Measurements from ENCODE around the gene LRRC15.

DNA sequence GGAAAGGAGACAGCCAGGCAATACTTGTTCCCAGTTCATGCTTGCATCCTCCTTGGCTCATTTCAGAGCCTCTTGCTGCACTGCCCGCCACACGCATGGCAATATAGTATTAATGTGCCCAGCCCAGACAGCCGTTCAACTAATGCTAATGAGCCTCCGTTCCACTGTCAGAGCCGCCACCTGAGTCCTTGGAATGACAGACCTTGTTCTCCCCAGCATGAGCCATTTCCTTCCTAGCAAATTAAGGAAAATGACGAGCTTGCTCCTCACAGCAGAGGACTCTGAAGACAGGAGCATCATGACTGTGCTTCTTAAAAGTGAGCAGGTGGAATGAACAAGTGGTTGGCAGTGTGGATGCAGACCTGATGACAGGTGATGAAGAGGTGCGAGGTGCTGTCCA is 10.8 kb upstream of the LRRC15 start:
- TF ChIP-seq, protein P1, sequence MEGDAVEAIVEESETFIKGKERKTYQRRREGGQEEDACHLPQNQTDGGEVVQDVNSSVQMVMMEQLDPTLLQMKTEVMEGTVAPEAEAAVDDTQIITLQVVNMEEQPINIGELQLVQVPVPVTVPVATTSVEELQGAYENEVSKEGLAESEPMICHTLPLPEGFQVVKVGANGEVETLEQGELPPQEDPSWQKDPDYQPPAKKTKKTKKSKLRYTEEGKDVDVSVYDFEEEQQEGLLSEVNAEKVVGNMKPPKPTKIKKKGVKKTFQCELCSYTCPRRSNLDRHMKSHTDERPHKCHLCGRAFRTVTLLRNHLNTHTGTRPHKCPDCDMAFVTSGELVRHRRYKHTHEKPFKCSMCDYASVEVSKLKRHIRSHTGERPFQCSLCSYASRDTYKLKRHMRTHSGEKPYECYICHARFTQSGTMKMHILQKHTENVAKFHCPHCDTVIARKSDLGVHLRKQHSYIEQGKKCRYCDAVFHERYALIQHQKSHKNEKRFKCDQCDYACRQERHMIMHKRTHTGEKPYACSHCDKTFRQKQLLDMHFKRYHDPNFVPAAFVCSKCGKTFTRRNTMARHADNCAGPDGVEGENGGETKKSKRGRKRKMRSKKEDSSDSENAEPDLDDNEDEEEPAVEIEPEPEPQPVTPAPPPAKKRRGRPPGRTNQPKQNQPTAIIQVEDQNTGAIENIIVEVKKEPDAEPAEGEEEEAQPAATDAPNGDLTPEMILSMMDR (IDR thresholded peaks at IDR 0.05) = no peak
- TF ChIP-seq, protein P2, sequence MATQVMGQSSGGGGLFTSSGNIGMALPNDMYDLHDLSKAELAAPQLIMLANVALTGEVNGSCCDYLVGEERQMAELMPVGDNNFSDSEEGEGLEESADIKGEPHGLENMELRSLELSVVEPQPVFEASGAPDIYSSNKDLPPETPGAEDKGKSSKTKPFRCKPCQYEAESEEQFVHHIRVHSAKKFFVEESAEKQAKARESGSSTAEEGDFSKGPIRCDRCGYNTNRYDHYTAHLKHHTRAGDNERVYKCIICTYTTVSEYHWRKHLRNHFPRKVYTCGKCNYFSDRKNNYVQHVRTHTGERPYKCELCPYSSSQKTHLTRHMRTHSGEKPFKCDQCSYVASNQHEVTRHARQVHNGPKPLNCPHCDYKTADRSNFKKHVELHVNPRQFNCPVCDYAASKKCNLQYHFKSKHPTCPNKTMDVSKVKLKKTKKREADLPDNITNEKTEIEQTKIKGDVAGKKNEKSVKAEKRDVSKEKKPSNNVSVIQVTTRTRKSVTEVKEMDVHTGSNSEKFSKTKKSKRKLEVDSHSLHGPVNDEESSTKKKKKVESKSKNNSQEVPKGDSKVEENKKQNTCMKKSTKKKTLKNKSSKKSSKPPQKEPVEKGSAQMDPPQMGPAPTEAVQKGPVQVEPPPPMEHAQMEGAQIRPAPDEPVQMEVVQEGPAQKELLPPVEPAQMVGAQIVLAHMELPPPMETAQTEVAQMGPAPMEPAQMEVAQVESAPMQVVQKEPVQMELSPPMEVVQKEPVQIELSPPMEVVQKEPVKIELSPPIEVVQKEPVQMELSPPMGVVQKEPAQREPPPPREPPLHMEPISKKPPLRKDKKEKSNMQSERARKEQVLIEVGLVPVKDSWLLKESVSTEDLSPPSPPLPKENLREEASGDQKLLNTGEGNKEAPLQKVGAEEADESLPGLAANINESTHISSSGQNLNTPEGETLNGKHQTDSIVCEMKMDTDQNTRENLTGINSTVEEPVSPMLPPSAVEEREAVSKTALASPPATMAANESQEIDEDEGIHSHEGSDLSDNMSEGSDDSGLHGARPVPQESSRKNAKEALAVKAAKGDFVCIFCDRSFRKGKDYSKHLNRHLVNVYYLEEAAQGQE (IDR thresholded peaks at IDR 0.05; ENCODE audit: insufficient read depth in 1 of 2, low read depth in 2 of 2, low read length in 1 of 2) = no peak
- TF ChIP-seq POLR2AphosphoS5 (IDR thresholded peaks at IDR 0.05; ENCODE audit: low read depth, low read length) (no peak), TCF7L2 (IDR thresholded peaks at IDR 0.05; ENCODE audit: low read depth, low read length) (no peak), SIN3A (IDR thresholded peaks at IDR 0.05; ENCODE audit: borderline replicate concordance, insufficient read depth, low read depth, low read length) (no peak)
